ENCODE measurements around the gene ESYT2.

Gene ESYT2

GRCh38 chr7:158738841-158739240 lies 90.5 kb downstream of the ESYT2 start:
- no peak for DNase-seq

GRCh38 chr7:158737064-158737695 lies 92.1 kb downstream of the ESYT2 start:
- no peak for DNase-seq

GRCh38 chr7:158735935-158736334 lies 93.4 kb downstream of the ESYT2 start:
- DNase-seq: no peak

DNA sequence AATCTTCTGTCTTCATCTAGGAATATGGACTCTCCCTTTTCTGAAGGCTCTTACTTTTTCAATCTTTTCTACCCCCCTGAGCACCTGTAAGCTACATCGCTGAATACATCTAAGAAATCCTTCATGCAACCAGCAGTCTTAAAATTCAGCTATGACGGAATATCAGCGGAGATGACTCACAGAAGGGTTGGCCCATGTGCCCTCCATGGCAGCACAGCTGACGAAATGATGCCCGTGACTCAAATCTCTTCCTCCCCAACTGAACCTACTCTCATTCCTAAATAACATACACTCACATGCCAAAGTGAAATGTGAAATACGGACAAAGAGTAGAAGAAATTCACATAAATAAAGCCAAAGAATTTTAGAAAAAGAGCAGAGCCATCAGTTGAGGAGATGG lies 94.4 kb downstream of the ESYT2 start:
- no peak for DNase-seq

DNA sequence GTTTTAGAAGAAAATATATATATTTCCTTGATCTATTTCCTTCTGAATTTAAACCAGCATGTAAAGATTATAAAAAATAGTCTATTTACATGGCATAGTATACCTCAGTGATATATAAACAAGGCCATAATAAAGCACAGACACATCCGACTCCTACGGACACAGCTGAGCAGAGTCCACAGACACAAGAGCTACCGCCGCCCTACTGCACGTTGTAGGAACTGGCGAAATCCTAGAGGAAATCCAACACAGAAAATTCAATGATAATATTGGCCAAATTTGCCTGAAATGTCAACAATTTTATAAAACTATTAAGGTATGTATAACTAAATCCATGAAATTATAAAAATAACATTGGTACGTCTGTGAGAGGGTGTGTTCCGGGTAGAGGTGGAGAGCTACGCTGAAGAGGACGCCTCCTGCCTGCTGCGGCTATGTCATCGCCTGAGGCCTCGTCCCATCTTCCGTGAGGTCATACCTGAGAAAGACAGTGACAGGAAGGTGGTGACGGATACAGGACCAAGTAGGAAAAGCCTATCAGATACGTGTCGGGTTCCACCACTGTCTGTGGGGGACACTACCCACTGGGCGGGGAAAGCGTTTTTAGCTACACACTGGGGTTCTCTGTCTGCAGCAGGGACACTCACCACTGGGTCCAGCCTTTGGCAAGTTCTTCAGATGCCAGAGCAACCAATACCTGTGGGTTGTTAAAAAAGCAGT lies 95.4 kb downstream of the ESYT2 start:
- DNase-seq: no peak

- no peak for DNase-seq
These were observed 96.1 kb downstream of the ESYT2 start for GRCh38 chr7:158733220-158733519.

DNA sequence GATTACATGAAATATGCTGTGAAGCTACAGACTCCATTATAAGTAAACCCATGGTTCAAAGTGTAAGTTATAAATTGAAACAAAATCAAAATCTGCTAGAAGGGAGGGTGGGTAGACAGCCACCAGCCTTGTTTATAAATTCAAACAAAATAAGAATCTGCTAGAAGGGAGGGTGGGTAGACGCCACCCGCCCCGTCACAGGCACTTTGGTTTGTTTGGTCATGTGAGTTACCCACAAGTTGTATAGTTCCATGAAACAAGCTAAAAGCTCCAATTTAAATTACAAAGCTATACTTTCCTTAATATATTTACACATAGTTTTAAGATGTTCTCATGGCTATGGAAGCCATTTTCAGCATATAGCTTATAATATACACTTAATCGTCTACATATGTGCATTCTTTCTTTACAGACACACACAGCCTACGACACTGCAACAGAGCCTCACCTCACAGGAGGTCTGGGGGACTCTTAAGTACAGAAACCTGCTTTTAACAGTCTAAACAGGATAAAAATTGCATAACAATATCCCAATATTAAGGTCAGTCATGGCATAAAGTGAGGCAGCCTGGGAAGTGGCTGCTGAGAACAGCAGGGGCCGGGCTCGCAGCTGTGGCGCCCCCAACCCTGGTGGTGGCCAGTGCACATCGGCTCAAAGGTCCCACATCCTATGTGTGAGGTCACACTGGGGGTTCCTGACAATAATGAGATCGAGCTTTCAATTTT lies 96.7 kb downstream of the ESYT2 start:
- no peak for DNase-seq

DNA sequence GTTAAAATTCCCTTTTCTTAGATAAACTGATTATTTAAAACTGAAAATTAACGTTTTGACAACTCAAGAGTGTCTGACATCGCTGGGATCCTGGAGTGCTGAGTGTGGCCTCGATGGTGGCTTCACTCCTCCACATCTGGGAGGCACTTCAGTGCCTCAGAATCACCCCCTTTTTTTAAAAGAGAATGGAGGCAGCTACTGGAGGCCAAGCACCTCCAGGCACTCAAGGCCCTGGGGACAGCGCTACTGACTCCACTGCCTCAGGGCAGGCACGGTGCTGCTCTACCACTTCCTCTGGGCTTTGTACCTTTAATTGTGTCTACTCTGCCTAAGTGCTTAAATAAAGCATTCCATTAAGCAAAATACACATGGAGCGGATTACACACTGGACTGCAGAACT lies 97.5 kb downstream of the ESYT2 start:
- no peak for DNase-seq

GRCh38 chr7:158730383-158731346 lies 98.6 kb downstream of the ESYT2 start:
- no peak for DNase-seq

DNA sequence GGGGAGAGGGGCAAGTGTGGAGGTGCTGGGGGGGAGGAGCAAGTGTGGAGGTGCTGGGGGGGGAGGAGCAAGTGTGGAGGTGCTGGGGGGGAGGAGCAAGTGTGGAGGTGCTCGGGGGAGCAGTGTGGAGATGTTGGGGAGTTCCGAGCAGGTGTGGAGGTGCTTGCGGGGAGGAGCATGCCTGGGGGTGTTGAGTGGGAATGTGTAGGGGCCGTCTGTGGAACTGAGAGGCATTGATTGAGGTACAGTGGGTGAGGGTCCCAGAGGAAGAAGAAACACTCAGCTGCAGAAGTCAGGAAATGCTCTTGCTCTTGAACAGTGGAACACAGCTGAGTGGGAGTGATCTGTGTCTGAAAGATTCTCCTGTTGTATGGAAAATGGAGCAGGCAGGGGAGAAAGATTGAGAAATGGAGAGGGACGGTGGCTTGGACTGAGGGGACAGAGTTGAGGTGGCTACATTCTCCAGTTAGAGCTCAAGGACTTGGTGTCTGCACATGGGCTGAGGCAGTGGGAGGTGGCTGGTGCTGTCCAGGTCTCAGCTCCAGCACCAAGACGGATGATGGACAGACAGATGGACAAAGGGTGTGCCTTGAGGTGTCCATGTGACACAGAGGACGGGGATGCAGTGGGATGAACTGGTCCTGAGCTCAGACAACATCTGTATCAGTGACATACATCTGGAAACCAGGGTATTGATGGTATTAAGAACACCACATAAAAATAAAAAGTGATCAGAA lies 99.5 kb downstream of the ESYT2 start:
- no peak for DNase-seq

DNA sequence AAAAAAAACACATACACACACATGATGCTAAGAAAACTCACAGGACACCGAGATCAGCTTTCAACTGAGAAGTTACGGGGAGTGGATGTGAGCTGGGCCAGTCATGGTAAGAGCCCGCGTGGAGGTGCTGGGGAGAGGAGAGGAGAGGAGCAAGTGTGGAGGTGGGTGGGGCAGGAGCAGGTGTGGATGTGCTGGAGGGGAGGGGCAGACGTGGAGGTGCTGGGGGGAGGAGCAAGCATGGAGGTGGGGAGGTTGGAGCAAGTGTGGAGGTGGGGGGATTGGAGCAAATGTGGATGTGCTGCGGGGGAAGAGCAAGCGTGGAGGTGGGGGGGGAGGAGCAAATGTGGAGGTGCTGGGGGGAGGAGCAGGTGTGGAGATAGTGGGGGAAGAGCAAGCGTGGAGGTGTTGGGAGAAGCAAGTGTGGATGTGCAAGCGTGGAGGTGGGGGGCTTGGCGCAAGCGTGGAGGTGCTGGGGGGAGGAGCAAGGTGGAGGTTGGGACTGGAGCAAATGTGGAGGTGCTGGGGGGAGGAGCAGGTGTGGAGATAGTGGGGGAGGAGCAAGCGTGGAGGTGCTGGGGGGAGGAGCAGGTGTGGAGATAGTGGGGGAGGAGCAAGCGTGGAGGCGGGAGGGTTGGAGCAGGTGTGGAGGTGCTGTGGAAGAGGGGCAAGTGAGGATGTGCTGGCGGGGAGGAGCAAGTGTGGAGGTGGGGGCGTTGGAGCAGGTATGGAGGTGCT lies 100.2 kb downstream of the ESYT2 start:
- DNase-seq: no peak

GRCh38 chr7:158727690-158728089 lies 101.6 kb downstream of the ESYT2 start:
- DNase-seq: no peak

DNA sequence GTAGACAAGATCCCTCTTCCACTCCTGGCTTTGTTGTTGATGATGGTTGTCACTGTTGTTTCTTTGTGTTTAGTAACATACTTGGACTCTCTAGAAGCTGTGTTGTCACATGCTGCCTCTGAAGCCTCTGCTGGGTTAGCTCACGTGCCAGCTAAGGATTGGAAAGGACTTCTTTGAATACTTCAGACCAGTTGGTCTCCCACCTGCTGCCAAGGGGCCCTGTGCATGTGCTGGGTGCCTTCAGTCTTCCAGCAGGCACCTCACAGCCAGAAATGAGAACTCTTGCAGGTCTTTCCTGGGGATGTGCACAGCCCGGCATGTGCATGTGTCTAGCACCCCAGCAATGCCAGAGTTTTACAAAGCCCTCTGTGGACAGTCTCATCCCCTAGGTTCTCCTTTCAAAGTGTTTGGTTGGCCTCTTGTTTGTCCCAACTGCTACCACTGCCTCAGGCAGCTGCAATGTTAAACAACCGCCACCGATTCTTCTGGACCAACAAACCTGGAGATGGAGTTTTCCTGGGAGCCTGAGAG lies 103.0 kb downstream of the ESYT2 start:
- DNase-seq: no peak

DNA sequence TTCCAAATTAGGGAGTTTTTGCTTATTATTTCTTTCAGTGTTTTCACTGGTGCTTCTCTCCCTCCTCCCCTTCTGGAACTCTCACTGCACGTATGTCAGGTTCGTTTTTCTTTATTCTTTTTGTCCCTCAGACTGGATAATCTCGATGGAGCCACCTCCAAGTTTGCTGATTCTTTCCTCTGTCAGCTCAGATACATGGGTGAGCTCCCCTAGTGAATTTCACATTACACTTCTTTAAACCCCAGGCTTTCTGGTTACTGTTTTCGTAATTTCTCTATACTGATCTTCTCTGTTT lies 103.9 kb downstream of the ESYT2 start:
- no peak for DNase-seq

- no peak for DNase-seq
These were observed 104.4 kb downstream of the ESYT2 start for GRCh38 chr7:158724658-158725505.

DNA sequence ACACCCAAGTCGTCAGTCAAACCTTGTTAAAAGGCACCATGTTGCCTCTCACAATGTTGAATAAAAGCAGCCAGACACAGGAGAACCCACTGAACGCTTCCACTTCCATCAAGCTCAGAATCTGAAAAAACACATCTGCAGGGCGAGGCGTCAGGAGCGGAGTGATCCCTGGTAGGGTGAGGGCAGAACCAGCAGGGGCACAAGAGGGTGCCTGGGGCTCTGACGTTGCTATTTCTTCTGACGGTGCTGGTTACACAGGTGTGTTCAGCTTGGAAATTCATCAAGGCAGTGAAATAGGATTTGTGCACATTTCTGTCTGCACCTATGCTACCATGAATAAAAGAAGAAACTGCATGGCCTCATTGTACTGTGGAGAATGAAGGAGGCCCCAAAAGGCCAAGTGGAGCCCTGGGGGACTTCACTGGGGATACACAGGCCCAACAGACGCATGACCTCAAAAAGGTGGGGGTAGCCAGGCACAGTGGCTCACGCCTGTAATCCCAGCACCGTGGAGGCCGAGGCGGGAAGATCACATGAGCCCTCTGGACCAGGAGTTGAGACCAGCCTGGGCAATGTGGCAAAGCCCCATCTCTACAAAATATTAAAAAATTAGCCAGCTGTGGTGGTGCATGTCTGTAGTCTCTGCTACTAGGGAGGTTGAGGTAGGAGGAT lies 105.5 kb downstream of the ESYT2 start:
- no peak for DNase-seq

DNA sequence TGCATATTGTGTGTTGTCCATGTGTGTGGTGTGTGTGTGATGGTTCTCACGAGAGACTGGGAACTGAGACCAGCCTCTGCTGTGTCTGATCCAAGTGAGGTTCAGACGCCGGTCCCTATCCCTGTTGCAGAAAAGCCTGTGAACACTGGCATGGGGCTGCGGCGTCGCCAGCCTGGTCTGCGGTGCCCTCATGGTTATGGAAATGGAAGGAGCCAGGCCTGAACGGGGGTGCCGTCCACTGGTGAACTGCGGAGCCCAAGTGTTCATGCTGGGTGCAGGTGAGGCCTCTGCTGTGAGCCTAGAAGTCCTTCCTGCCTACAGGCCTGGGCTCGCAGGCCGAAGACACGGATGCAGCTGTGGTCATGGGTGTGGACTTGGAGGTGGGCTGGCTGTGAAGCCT lies 106.0 kb downstream of the ESYT2 start:
- no peak for DNase-seq

DNA sequence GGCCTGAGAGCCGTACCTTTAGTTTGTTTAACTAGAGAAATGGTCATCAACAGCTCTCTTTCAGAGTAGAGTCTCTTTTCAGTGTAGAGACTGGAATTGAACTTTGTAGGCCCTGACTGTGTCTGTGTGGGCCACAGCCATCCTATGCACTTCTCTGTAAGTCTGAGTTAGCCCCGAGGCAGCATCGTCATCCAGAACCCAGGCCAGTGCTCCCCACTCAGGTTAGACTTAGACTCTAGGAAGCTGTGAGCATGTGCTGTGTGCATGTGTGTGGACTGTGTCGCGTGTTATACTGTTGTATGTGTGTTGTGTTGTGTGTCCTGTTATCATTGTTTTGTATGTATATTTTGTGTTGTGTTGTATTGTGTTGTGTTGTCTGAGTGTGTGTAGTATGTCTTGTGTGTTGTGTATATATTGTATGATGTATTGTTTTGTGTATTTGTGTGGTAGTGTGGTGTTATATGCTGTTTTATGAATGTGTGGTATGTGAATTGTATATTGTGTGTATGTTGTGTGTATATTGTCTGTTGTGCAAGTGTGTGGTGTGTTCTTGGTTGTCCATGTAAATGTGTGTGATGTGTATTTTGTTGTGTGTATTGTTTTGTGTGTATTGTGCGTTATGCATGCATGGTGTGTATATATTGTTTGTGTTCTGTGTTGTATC lies 106.6 kb downstream of the ESYT2 start:
- no peak for DNase-seq

DNA sequence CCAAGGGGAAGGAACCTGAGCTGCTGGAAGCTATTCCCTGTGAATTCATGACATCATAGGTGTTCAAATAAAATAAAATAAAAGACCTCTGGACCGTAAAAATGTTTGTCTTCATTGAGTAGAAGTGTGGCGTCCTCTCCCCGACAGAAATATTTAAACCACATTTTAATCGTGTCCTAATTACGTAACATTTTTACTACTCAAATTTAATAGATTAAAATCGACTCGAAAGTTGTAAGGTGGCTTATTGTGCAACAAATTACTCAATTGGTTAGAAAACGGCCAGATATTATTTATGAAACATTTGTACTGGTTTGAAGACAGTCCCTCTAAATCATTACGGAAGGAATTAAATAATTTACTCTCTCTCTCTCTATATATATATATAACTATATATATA lies 109.2 kb downstream of the ESYT2 start:
- DNase-seq: no peak

- no peak for DNase-seq
These were observed 112.5 kb downstream of the ESYT2 start for GRCh38 chr7:158716802-158717201.

Measured in stimulated activated naive CD4-positive, alpha-beta T cell treated with Interleukin-2 at 50 U/mL for 16 hours (primary cell).